K562 (cell line): Measurements from ENCODE around the gene PIK3R5. TPM values are rescaled to one million over a fixed set of nuclear protein-coding genes. Genes with fewer than 3 reads are reported as not detected.

Experiments used
- ATAC-seq: fragments of 200-7000 bp; cut with Tn5 transposase; 3 replicates; pipeline ENCODE4 v1.9.1; 2020; ENCODE audit warnings: moderate library complexity
- BruUV-seq: library from RNA; stranded (reverse); fragments of 400-500 nt; replicated peaks from 2 replicates; lab custom pipeline; 2021; lab: Mats Ljungman, UMichigan
- CTCF ChIA-PET: fragments of 300-600 bp; formaldehyde crosslinking; extraction: SDS; loops from one replicate; lab custom pipeline; 2021; ENCODE audit warnings: low intra/inter-chr PET ratio; lab: Yijun Ruan, JAX
- POLR2A ChIA-PET: fragments of 300-600, 350-650 bp; sonication (Branson Sonifier 250); formaldehyde crosslinking; extraction: SDS; loops from one replicate; lab custom pipeline; 2021; ENCODE audit warnings: antibody characterized with exemption, inconsistent platforms; lab: Yijun Ruan, JAX
- DNase-seq, 4 experiments: peaks; one replicate each; pipeline versions ENCODE4 v3.0.0 to v3.0.0-alpha.2; 2011 to 2018; ENCODE audit warnings: low spot score in 3 of 4, mixed read lengths in 3 of 4; ENCODE audit errors: extremely low read depth in 1 of 4
- FAIRE-seq: peaks from 2 replicates; lab custom pipeline; 2011; peaks lifted over from hg19 to GRCh38; lab: Jason Lieb, UNC
- H2AFZ ChIP-seq: 2 replicates; pipeline ENCODE4 v1.6.0; 2011; ENCODE audit warnings: low read depth, low read length, control low read depth, inconsistent platforms
- H3K27ac ChIP-seq: fragments of 200-600 bp; 3 replicates; pipeline ENCODE4 v1.8.0; 2011; ENCODE audit warnings: low read depth, mild to moderate bottlenecking, control low read depth, inconsistent platforms, low read length, moderate library complexity, mixed read lengths; ENCODE audit errors: extremely low read depth
- H3K27me3 ChIP-seq, 2 experiments: fragments of 300-600 bp in 1 of 2; 2 replicates in 1 of 2; 3 replicates in 1 of 2; pipeline versions ENCODE4 v1.6.0 to v1.8.0; 2011; ENCODE audit warnings: inconsistent platforms in 2 of 2, low read length in 2 of 2, mild to moderate bottlenecking in 1 of 2, mixed read lengths in 1 of 2, moderate library complexity in 1 of 2; ENCODE audit not compliant: control insufficient read depth in 2 of 2, insufficient read depth in 2 of 2
- H3K36me3 ChIP-seq: fragments of 300-600 bp; 3 replicates; pipeline ENCODE4 v1.8.0; 2011; ENCODE audit warnings: mild to moderate bottlenecking, low read length, inconsistent platforms; ENCODE audit not compliant: control insufficient read depth, insufficient read depth
- H3K4me1 ChIP-seq, 2 experiments: fragments of 200-600 bp in 1 of 2; replicated peaks in 1 of 2; 2 replicates in 1 of 2; 3 replicates in 1 of 2; pipeline versions ENCODE4 v1.5.1 to v1.8.0; 2011; ENCODE audit warnings: inconsistent platforms in 2 of 2, low read length in 2 of 2, mild to moderate bottlenecking in 1 of 2, mixed read lengths in 1 of 2, moderate library complexity in 1 of 2; ENCODE audit not compliant: control insufficient read depth in 2 of 2, insufficient read depth in 2 of 2
- H3K4me2 ChIP-seq: 2 replicates; pipeline ENCODE4 v1.6.1; 2011; ENCODE audit warnings: low read length, control low read depth, inconsistent platforms, mixed read lengths; ENCODE audit not compliant: insufficient read depth
- H3K4me3 ChIP-seq: fragments of 200-600 bp; sonication (generic), shearing (Covaris generic); 2 replicates; pipeline ENCODE4 v1.5.1; 2016; ENCODE audit warnings: control low read depth, inconsistent platforms
- H3K79me2 ChIP-seq: fragments of 200-600 bp; 3 replicates; pipeline ENCODE4 v1.8.0; 2011; ENCODE audit warnings: low read length, inconsistent platforms; ENCODE audit not compliant: control insufficient read depth, insufficient read depth
- H3K9ac ChIP-seq, 2 experiments: 2 replicates each; pipeline versions ENCODE4 v1.6.0 to v1.6.1; 2011; ENCODE audit warnings: low read depth in 2 of 2, low read length in 2 of 2, control low read depth in 1 of 2, inconsistent platforms in 1 of 2, mild to moderate bottlenecking in 1 of 2, mixed read lengths in 1 of 2; ENCODE audit not compliant: insufficient read depth in 1 of 2
- H3K9me1 ChIP-seq: one replicate; pipeline ENCODE4 v1.6.0; 2011; ENCODE audit warnings: inconsistent platforms, mild to moderate bottlenecking, low read length, moderate library complexity; ENCODE audit not compliant: control insufficient read depth, insufficient read depth
- H3K9me3 ChIP-seq: replicated peaks from 2 replicates; pipeline ENCODE4 v1.5.1; 2011; ENCODE audit warnings: low read depth, low read length, inconsistent platforms; ENCODE audit not compliant: control insufficient read depth, insufficient read depth
- H4K20me1 ChIP-seq: replicated peaks from 2 replicates; pipeline ENCODE4 v1.6.1; 2011; ENCODE audit warnings: low read length, inconsistent platforms, mixed read lengths; ENCODE audit not compliant: control insufficient read depth, insufficient read depth
- CTCF ChIP-seq, 3 experiments: IDR thresholded peaks in 2 of 3; conservative IDR thresholded peaks in 1 of 3; 2 replicates each; pipeline ENCODE4 v1.5.1; 2011 to 2012; ENCODE audit warnings: low read length in 3 of 3, mild to moderate bottlenecking in 3 of 3, control low read depth in 2 of 3, improper control_type of control experiment in 1 of 3, inconsistent platforms in 1 of 3, low read depth in 1 of 3, mixed read lengths in 1 of 3, moderate library complexity in 1 of 3; ENCODE audit not compliant: insufficient read depth in 2 of 3
- CXXC5 ChIP-seq: fragments of 250-450 bp; sonication (Bioruptor Pico); IDR thresholded peaks from 2 replicates; pipeline ENCODE4 v1.8.0; 2022; ENCODE audit warnings: inconsistent platforms, mild to moderate bottlenecking, moderate library complexity
- MBD2 ChIP-seq: sonication (generic); IDR thresholded peaks from 2 replicates; pipeline ENCODE4 v1.6.1; 2016; ENCODE audit warnings: low read depth, borderline replicate concordance
- MCM3 ChIP-seq: fragments of 450-650 bp; IDR thresholded peaks from 2 replicates; pipeline ENCODE4 v1.6.1; 2016
- MTA3 ChIP-seq: fragments of 450-650 bp; formaldehyde crosslinking; IDR thresholded peaks from 2 replicates; pipeline ENCODE4 v1.6.1; 2017; ENCODE audit warnings: mild to moderate bottlenecking, borderline replicate concordance
- RAD21 ChIP-seq, 2 experiments: fragments of 250-450 bp in 1 of 2; fragments of 450-650 bp in 1 of 2; sonication (Bioruptor Pico) in 1 of 2; formaldehyde crosslinking in 1 of 2; IDR thresholded peaks in 1 of 2; conservative IDR thresholded peaks in 1 of 2; 2 replicates each; pipeline versions ENCODE4 v1.4.0 to v1.8.0; 2020 to 2022; ENCODE audit warnings: mild to moderate bottlenecking in 2 of 2, moderate library complexity in 1 of 2
- RBFOX2 ChIP-seq: fragments of 200-400 bp; formaldehyde crosslinking; IDR thresholded peaks from 2 replicates; pipeline ENCODE4 v1.6.1; 2017; ENCODE audit warnings: low read depth, mild to moderate bottlenecking, low read length, moderate library complexity
- RCOR1 ChIP-seq, 2 experiments: IDR thresholded peaks; 2 replicates each; pipeline ENCODE4 v1.6.1; 2012; ENCODE audit warnings: low read depth in 2 of 2, low read length in 2 of 2, borderline replicate concordance in 1 of 2, improper control_type of control experiment in 1 of 2
- SMC3 ChIP-seq: conservative IDR thresholded peaks from 2 replicates; pipeline ENCODE4 v1.6.1; 2011; ENCODE audit warnings: low read depth, low read length, improper control_type of control experiment; ENCODE audit not compliant: insufficient read depth
- SRSF7 ChIP-seq: fragments of 200-400 bp; formaldehyde crosslinking; optimal IDR thresholded peaks from 2 replicates; pipeline ENCODE3; 2017; ENCODE audit warnings: mild to moderate bottlenecking, low read depth, low read length
- ZNF282 ChIP-seq: sonication (generic); formaldehyde crosslinking; IDR thresholded peaks from 2 replicates; pipeline ENCODE4 v1.8.1; 2023; ENCODE audit warnings: missing genetic modification reagents
- ZNF76 ChIP-seq: fragments of 250-450 bp; sonication (Bioruptor Pico); IDR thresholded peaks from 2 replicates; pipeline ENCODE4 v1.4.0; 2020; ENCODE audit warnings: mild to moderate bottlenecking, moderate library complexity, borderline replicate concordance
- ZZZ3 ChIP-seq: fragments of 450-650 bp; IDR thresholded peaks from 2 replicates; pipeline ENCODE4 v1.6.1; 2016; ENCODE audit warnings: antibody characterized with exemption, mild to moderate bottlenecking, moderate library complexity
- WGBS: fragments of 100-300 bp; shearing (Covaris generic); methylation state at CpG from one replicate; pipeline ENCODE4 v1.1.6; 2016; ENCODE audit warnings: low coverage, mixed read lengths; ENCODE audit not compliant: insufficient coverage; ENCODE audit errors: missing lambda C conversion rate; 5-methylcytosine and 5-hydroxymethylcytosine counted together
- in situ Hi-C: fragments of 300-500 bp; cut with MboI; formaldehyde crosslinking; loops from 4 replicates; pipeline ENCODE4 v1.15.0; 2018; ENCODE audit warnings: inconsistent platforms, mixed read lengths
- intact Hi-C: fragments of 100-400 bp; cut with micrococcal nuclease; formaldehyde crosslinking; loops from 2 replicates; pipeline ENCODE4 v1.14.2; 2022
- polyA plus RNA-seq, 8 experiments: library from polyadenylated mRNA; depleted of rRNA in 4 of 8; stranded (reverse) in 5 of 8; unstranded in 3 of 8; fragments of >200 nt; fragmentation: Nextera tagmentation in 2 of 8; fragmentation: Illumina TruSeq in 1 of 8; extraction: Ambion mirVana in 2 of 8; extraction: Trizol in 1 of 8; gene quantifications; 2 replicates each; pipeline versions ENCODE4 v1.2.1 to v1.2.3, GENCODE V29; 2011 to 2014; ENCODE audit warnings: inconsistent platforms in 1 of 8, missing spikeins in 1 of 8
- total RNA-seq, 7 experiments: library from RNA; depleted of rRNA in 6 of 7; stranded (reverse); fragments of >200 nt in 6 of 7; fragmentation: Illumina TruSeq in 2 of 7; extraction: Trizol in 2 of 7; gene quantifications; 2 replicates each; pipeline versions ENCODE4 v1.2.1 to v1.2.3, GENCODE V29; 2011 to 2021; ENCODE audit warnings: low replicate concordance in 1 of 7

The PIK3R5 gene
- total and polyA plus RNA-seq, 9 of the 15 experiments (the other 6 are each of a cell fraction or from before 2014, with no cell fraction given) = 0.01 to 0.38 TPM; not detected in 7

GRCh38 chr17:8887834-8888703 is 77.4 kb downstream of the PIK3R5 start:
- Histone ChIP-seq H3K9ac (no peak overlapping the region), H3K9me3 (no peaks in the 10 kb centered on the region), H3K79me2 (no peaks in the 10 kb centered on the region), H3K27ac (no peak overlapping the region), H4K20me1 (no peaks in the 10 kb centered on the region), H3K4me3 (no peak overlapping the region), H3K36me3 (no peaks in the 10 kb centered on the region), H3K9me1 (no peaks in the 10 kb centered on the region), H3K4me2 (no peak overlapping the region; the same call in 1 of the 2 replicates), H2AFZ (no peak overlapping the region), H3K27me3 (peaks cover 0 to 4% of the 10 kb centered on the region in 2 experiments; a peak in 2 of 5 replicates), H3K4me1 (peaks cover 0 to 15% of the 10 kb centered on the region in 2 experiments; a peak in 2 of 5 replicates)
- intact Hi-C loops (no loop called here), in situ Hi-C loops (no loop called here)
- no TSS peak for BruUV-seq
- ATAC-seq (peak; percentile 88), DNase-seq (peak; percentile 12 to 60 (median 24)), FAIRE-seq (no peak)
- 16% methylated on average over 34 of the region's 39 CpGs for WGBS
- ChIA-PET POLR2A (interaction anchor here (0.6 to 1.0 kb wide), 4 partner anchors 12 to 1861 kb away, joined by 3 to 4 read pairs (median 3); no protein-coding TSS in a partner anchor), CTCF (no interaction called here)
- no peak for TF ChIP-seq MTA3
- no peak for TF ChIP-seq RBFOX2
- TF ChIP-seq RAD21 (CRISPR knock-in tag; conservative IDR thresholded peaks at IDR 0.05 in 1 of 2, IDR thresholded peaks at IDR 0.05 in 1 of 2) = peak; percentile 58 to 59
- TF ChIP-seq SMC3 = 0 out of 2 replicates have a peak, but pooled peaks have one; percentile 15
- TF ChIP-seq ZNF76 = no peak
- 0 out of 2 replicates have a peak, but pooled peaks have one; percentile 11 for TF ChIP-seq CXXC5 (CRISPR knock-in tag)
- TF ChIP-seq ZZZ3 = no peak
- TF ChIP-seq CTCF (IDR thresholded peaks at IDR 0.05 in 2 of 3, conservative IDR thresholded peaks at IDR 0.05 in 1 of 3; ENCODE audit: insufficient read depth in 2 of 3, low read depth in 1 of 3, low read length in 3 of 3) = peak; percentile 53 to 78 (median 69)
- no peak for TF ChIP-seq ZNF282 (CRISPR knock-in tag)
- TF ChIP-seq MBD2 = no peak
- no peak for TF ChIP-seq MCM3
- TF ChIP-seq SRSF7 = no peak
- peak in 1 of 2 experiments; percentile 47; a peak in 2 of 4 replicates for TF ChIP-seq RCOR1 (IDR thresholded peaks at IDR 0.05; ENCODE audit: borderline replicate concordance in 1 of 2, low read depth in 2 of 2, low read length in 2 of 2)
